Naive B cell (primary cell): ENCODE data around the gene ZNF536. TPM values are rescaled to one million over a fixed set of nuclear protein-coding genes. Genes with fewer than 3 reads are reported as not detected.
"Not testable (repeated sequence)": the region's sequence is repeated elsewhere in the genome, so short reads cannot be mapped to it uniquely, and the experiment has no call there.

Source experiments
- ATAC-seq, 2 donors: fragments of 150-1000 bp; cut with Tn5 transposase; 2 replicates each; pipeline ENCODE4 v1.10.0; 2021; ENCODE audit warnings: low read depth in 2 of 2, mild to moderate bottlenecking in 2 of 2, moderate library complexity in 2 of 2
- DNase-seq: peaks from one replicate; pipeline ENCODE4 v3.0.0; 2022
- H3K27ac Mint-ChIP-seq, 6 donors: one replicate each; pipeline ENCODE4 v1.8.0; 2020 to 2022; ENCODE audit warnings: mild to moderate bottlenecking in 6 of 6, mixed read lengths in 6 of 6, moderate library complexity in 5 of 6, inconsistent platforms in 2 of 6
- H3K27me3 Mint-ChIP-seq, 3 donors: one replicate each; pipeline ENCODE4 v1.8.0; 2021 to 2022; ENCODE audit warnings: mixed read lengths in 3 of 3, mild to moderate bottlenecking in 1 of 3
- H3K36me3 Mint-ChIP-seq, 2 donors: one replicate each; pipeline ENCODE4 v1.8.0; 2020 to 2022; ENCODE audit warnings: mixed read lengths in 2 of 2, inconsistent platforms in 1 of 2, mild to moderate bottlenecking in 1 of 2
- H3K4me1 Mint-ChIP-seq, 3 donors: one replicate each; pipeline ENCODE4 v1.8.0; 2020 to 2022; ENCODE audit warnings: mixed read lengths in 3 of 3, inconsistent platforms in 1 of 3, mild to moderate bottlenecking in 1 of 3, moderate library complexity in 1 of 3
- H3K4me3 Mint-ChIP-seq, 8 donors: one replicate each; pipeline ENCODE4 v1.8.0; 2020 to 2022; ENCODE audit warnings: mild to moderate bottlenecking in 8 of 8, mixed read lengths in 8 of 8, moderate library complexity in 8 of 8, inconsistent platforms in 2 of 8
- H3K9me3 Mint-ChIP-seq, 7 donors: one replicate each; pipeline ENCODE4 v1.8.0; 2020 to 2022; ENCODE audit warnings: mixed read lengths in 7 of 7, mild to moderate bottlenecking in 5 of 7, inconsistent platforms in 2 of 7, moderate library complexity in 1 of 7
- polyA plus RNA-seq, 6 donors: library from polyadenylated mRNA; unstranded; fragments of 300-500 nt; fragmentation: Illumina TruSeq; gene quantifications; one replicate each; pipeline ENCODE4 v1.2.3, GENCODE V29; 2021; ENCODE audit warnings: low read depth in 6 of 6

The ZNF536 gene
- polyA plus RNA-seq, 6 donors from 2014 or later, result 0.08 TPM; not detected in 5

GRCh38 chr19:30407068-30407709 lies 35.0 kb downstream of the ZNF536 start:
- Mint-ChIP-seq H3K27me3 (peaks cover 5 to 8% (median 6%) of the 10 kb centered on the region in 3 donors), H3K9me3 (peaks cover 0 to 5% (median 0%) of the 10 kb centered on the region in 7 donors), H3K36me3 (no peaks in the 10 kb centered on the region), H3K4me3 (no peak overlapping the region), H3K27ac (no peak overlapping the region), H3K4me1 (no peaks in the 10 kb centered on the region)
- no peak for DNase-seq
- no peak for ATAC-seq

DNA sequence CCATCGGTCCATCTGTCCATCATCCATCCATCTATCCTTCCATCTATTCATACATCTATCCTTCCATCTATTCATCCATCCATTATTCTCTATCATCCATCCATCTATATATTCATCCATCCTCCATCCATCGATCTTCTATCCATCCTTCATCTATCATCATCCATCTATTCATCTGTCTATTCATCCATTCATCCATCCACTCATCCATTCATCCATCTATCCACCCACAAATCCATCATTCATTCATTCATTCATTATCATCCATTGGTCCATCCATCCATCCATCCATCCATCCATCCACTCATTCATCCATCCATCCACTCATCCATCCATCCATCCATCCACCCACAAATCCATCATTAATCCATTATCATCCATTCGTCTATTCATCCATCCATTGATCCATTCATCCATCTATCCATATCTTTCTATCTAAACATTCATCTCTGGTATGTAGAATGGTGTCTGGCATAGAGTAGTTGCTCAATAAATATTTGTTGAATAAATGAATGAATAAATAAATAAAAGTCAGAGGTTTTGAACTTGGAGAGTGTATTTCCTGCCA lies 36.6 kb downstream of the ZNF536 start:
- ATAC-seq (no peak), DNase-seq (no peak)
- no peak overlapping the region for H3K4me3 Mint-ChIP-seq
- H3K27me3 Mint-ChIP-seq, result peaks cover 5 to 8% (median 6%) of the 10 kb centered on the region in 3 donors
- peaks cover 0 to 5% (median 0%) of the 10 kb centered on the region in 7 donors for H3K9me3 Mint-ChIP-seq
- H3K4me1 Mint-ChIP-seq, result no peaks in the 10 kb centered on the region
- H3K27ac Mint-ChIP-seq, result no peak overlapping the region
- H3K36me3 Mint-ChIP-seq, result no peaks in the 10 kb centered on the region

DNA sequence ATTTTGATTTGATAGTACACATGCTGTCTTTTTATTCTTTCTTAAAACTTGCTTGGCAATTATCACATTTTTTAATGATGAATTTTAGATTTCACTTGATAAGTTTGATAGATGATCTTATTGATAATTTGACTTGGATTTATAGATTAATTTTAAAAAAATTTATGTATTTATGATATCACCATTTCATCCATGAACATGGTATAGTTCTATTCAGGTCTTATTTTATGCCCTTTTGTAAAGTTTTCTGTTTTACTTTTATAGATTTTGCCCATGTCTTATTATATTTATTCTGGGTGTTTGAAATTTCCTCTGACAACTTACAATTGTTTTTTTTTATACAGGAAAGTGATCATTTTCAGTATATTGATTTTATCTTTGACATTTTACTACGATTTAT lies 39.5 kb downstream of the ZNF536 start:
- H3K9me3 Mint-ChIP-seq, result peaks cover 0 to 12% (median 5%) of the 10 kb centered on the region in 7 donors
- ATAC-seq (no peak), DNase-seq (no peak)
- H3K27ac Mint-ChIP-seq, result no peak overlapping the region
- peaks cover 2 to 18% (median 15%) of the 10 kb centered on the region in 3 donors for H3K27me3 Mint-ChIP-seq
- no peak overlapping the region for H3K4me3 Mint-ChIP-seq
- no peaks in the 10 kb centered on the region for H3K4me1 Mint-ChIP-seq
- no peaks in the 10 kb centered on the region for H3K36me3 Mint-ChIP-seq

DNA sequence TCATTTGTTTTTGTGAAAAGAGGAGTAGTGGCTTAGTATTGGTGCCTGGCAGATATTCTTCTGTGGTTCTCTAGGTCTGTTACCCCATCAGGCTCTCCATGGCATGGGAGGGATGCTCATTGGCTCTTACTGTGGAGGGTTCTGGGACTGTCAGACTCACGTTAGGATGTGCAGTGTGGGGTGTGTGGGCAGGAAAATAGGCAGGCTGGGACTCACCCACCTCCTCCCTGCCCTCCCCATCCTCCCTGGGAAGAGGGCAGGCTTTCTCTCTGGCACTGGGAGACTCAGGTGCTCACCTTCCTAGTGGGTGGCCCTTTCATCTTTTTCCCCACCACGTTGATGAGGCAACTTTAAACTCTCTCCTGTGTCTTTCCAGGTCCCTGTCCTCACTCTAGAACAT lies 44.2 kb downstream of the ZNF536 start:
- Mint-ChIP-seq H3K36me3 (no peaks in the 10 kb centered on the region), H3K27ac (no peak overlapping the region), H3K4me3 (no peak overlapping the region), H3K4me1 (no peaks in the 10 kb centered on the region), H3K27me3 (peaks cover 4 to 22% (median 15%) of the 10 kb centered on the region in 3 donors), H3K9me3 (peaks cover 0 to 12% (median 5%) of the 10 kb centered on the region in 7 donors)
- DNase-seq (no peak), ATAC-seq (no peak)

- DNase-seq, H3K36me3 Mint-ChIP-seq, ATAC-seq, H3K4me3 Mint-ChIP-seq, H3K4me1 Mint-ChIP-seq, H3K27ac Mint-ChIP-seq: not testable (repeated sequence)
- peaks cover 0 to 12% (median 5%) of the 10 kb centered on the region in 7 donors for H3K9me3 Mint-ChIP-seq
- peaks cover 4 to 22% (median 15%) of the 10 kb centered on the region in 3 donors for H3K27me3 Mint-ChIP-seq
Measured at GRCh38 chr19:30417166-30417565, 45.0 kb downstream of the ZNF536 start.

- ATAC-seq, result no peak
- Mint-ChIP-seq H3K9me3 (peaks cover 0 to 16% (median 5%) of the 10 kb centered on the region in 7 donors), H3K4me3 (no peak overlapping the region), H3K4me1 (no peaks in the 10 kb centered on the region), H3K27me3 (peaks cover 9 to 27% (median 24%) of the 10 kb centered on the region in 3 donors), H3K27ac (no peak overlapping the region), H3K36me3 (no peaks in the 10 kb centered on the region)
- no peak for DNase-seq
Measured at GRCh38 chr19:30419568-30420180, 47.5 kb downstream of the ZNF536 start.

DNA sequence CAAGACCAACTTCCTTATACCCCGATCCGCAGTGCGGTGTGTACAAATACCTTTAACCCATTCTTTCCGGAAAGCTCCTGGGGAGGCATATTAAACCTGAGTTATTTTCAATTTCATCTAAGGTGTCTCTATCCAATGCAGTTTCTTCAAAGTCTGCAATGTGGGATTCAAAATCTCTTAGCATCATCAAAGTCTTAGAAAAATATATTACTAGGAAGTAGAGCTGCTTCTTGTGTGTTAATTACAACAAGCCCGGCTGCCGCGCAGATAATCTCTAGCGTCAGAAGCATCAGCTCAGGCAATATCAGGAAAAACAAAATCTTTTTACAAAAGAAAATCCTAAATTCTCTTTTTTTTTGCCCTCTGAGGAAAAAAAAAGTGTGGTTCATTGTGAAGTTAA lies 48.1 kb downstream of the ZNF536 start:
- no peaks in the 10 kb centered on the region for H3K36me3 Mint-ChIP-seq
- peaks cover 9 to 23% (median 18%) of the 10 kb centered on the region in 3 donors for H3K27me3 Mint-ChIP-seq
- no peaks in the 10 kb centered on the region for H3K4me1 Mint-ChIP-seq
- no peak overlapping the region for H3K4me3 Mint-ChIP-seq
- H3K27ac Mint-ChIP-seq, result no peak overlapping the region
- DNase-seq (no peak), ATAC-seq (no peak)
- peaks cover 0 to 12% (median 2%) of the 10 kb centered on the region in 7 donors for H3K9me3 Mint-ChIP-seq

DNA sequence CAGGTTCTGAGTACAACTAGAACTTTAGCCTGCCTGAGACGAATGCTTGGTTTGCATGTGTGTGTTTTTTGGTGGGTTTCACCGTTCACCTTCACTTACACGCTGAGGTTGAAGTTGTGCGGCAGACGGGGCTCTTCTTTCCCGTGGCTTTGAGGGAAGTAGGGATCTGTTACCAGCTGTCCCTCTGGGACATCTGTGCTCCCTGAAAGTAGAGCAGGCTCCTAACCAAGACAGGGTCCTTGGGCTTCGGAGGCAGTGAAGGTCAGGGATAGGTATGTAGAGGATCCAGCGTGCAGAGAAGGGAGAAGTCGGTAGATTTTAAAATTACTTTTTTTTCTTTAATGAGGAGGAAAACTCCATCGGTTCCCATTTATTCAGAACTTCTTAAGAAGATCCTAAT lies 48.7 kb downstream of the ZNF536 start:
- no peak for DNase-seq

GRCh38 chr19:30421571-30421970 lies 49.4 kb downstream of the ZNF536 start:
- Mint-ChIP-seq H3K9me3 (peaks cover 0 to 10% (median 0%) of the 10 kb centered on the region in 7 donors), H3K27ac (no peak overlapping the region), H3K4me3 (no peak overlapping the region), H3K36me3 (no peaks in the 10 kb centered on the region), H3K27me3 (peaks cover 8 to 11% (median 11%) of the 10 kb centered on the region in 3 donors), H3K4me1 (no peaks in the 10 kb centered on the region)
- ATAC-seq (no peak), DNase-seq (no peak)

More for the DNA sequence above, 48.7 kb downstream of the ZNF536 start:
- Mint-ChIP-seq H3K36me3 (no peaks in the 10 kb centered on the region), H3K27me3 (peaks cover 9 to 17% (median 12%) of the 10 kb centered on the region in 3 donors), H3K9me3 (peaks cover 0 to 10% (median 0%) of the 10 kb centered on the region in 7 donors), H3K27ac (no peak overlapping the region), H3K4me1 (no peaks in the 10 kb centered on the region), H3K4me3 (no peak overlapping the region)
- no peak for ATAC-seq

GRCh38 chr19:30423481-30423880 lies 51.3 kb downstream of the ZNF536 start:
- ATAC-seq, result no peak

DNA sequence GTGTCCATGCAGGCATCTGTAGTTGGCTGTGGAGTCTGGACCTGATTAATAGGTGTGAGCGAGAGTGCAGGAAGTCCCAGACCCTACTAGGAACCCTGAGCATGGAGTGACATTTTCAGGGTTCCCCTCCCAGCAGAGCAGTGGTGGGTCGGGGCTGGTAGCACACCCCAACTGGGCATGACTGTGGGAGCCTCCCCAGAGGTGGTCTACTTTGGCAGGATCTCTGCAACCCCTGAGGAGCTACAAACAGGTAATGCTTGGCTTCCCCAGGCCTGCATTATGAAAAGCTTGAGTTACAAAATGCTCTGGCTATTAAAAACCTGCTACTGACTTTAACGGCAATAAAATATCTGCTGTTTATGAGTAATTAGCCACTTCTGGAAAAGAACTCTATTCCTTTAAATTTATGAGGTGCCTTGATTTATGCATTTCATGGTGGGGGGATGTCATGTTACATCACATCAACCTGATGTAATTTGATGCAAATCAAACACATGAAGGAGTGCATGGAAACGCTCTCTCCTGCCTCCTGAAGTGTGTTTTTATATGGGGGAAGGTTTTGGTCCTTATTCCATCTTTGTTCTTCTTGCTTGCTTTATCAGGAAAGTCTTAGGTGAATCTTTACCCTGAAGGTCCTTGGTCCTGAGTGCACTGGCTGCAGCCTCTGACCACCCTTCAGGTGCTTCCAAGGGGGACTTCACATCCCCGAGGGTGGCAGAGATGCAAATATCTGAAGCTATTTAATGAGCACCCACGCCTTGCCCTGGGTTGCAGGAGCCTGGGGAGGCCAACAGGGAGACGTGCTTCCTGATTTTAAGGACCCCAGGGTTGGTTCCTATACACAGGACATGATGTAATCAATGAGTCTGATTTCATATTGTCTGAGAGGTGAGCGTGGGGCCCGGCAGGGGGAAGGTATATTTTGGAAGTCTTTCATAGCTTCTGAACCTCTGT lies 54.0 kb downstream of the ZNF536 start:
- ATAC-seq, result no peak
- H3K4me3 Mint-ChIP-seq, result no peak overlapping the region
- H3K4me1 Mint-ChIP-seq, result no peaks in the 10 kb centered on the region
- peaks cover 0 to 20% (median 0%) of the 10 kb centered on the region in 7 donors for H3K9me3 Mint-ChIP-seq
- no peak overlapping the region for H3K27ac Mint-ChIP-seq
- peaks cover 5 to 11% (median 8%) of the 10 kb centered on the region in 3 donors for H3K27me3 Mint-ChIP-seq
- H3K36me3 Mint-ChIP-seq, result no peaks in the 10 kb centered on the region
- DNase-seq, result no peak

More at GRCh38 chr19:30423481-30423880, 51.3 kb downstream of the ZNF536 start:
- Mint-ChIP-seq H3K4me1 (no peaks in the 10 kb centered on the region), H3K9me3 (peaks cover 0 to 16% (median 0%) of the 10 kb centered on the region in 7 donors), H3K4me3 (no peak overlapping the region), H3K27me3 (peaks cover 5 to 8% (median 8%) of the 10 kb centered on the region in 3 donors), H3K27ac (no peak overlapping the region), H3K36me3 (no peaks in the 10 kb centered on the region)
- DNase-seq, result no peak

DNA sequence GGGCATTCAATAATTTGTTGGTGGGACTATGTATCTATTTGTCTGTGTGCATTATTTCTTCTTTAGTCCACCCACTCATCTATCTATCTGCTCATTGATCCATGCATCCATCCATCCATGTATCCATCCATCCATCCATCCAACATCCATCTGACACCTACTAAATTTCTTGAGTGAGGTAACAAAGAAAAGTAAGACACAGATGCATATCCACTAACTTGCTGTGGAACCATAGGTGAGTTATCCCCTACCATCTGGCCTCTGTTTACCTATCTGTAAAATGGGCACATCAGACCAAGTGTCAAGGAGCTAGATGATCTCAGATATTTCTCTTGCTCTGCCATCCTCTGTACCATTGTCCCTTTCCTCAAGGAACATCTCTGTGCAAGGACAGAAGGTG lies 54.7 kb downstream of the ZNF536 start:
- no peak for ATAC-seq
- Mint-ChIP-seq H3K9me3 (peaks cover 0 to 20% (median 0%) of the 10 kb centered on the region in 7 donors), H3K36me3 (no peaks in the 10 kb centered on the region), H3K27me3 (peaks cover 5 to 11% (median 8%) of the 10 kb centered on the region in 3 donors), H3K4me3 (no peak overlapping the region), H3K4me1 (no peaks in the 10 kb centered on the region), H3K27ac (no peak overlapping the region)
- DNase-seq, result no peak

GRCh38 chr19:30428092-30428680 lies 56.0 kb downstream of the ZNF536 start:
- Mint-ChIP-seq H3K27me3 (peaks cover 0 to 6% (median 3%) of the 10 kb centered on the region in 3 donors), H3K4me3 (no peak overlapping the region), H3K9me3 (peaks cover 0 to 13% (median 0%) of the 10 kb centered on the region in 7 donors), H3K36me3 (no peaks in the 10 kb centered on the region), H3K27ac (no peak overlapping the region), H3K4me1 (no peaks in the 10 kb centered on the region)
- DNase-seq, result no peak
- no peak for ATAC-seq
